Brain pericyte (primary cell): Measurements from ENCODE around the gene KCNMA1.

ENCODE experiments used
- DNase-seq: peaks from one replicate; pipeline ENCODE4 v3.0.0-alpha.2; 2012; ENCODE audit warnings: low read depth, low spot score

KCNMA1 gene

DNA sequence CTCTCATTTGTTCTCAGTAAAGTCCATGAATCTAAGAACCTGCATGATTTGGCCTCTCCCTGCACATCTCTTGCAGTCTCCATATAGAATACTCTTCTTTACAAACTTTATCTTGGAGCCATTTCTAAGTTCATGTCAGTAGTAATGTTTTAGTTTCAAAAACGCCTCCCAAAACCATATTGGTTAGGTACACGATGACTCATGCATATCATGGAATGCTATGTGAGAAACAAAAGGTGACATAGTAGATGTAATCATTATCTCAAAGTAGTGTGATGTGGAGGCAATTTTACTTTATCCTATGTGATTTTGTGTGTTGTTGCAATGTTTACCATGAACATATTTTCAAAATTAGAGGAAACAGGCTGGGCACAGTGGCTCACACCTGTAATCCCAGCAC lies 520.7 kb downstream of the KCNMA1 start:
- DNase-seq = no peak

DNA sequence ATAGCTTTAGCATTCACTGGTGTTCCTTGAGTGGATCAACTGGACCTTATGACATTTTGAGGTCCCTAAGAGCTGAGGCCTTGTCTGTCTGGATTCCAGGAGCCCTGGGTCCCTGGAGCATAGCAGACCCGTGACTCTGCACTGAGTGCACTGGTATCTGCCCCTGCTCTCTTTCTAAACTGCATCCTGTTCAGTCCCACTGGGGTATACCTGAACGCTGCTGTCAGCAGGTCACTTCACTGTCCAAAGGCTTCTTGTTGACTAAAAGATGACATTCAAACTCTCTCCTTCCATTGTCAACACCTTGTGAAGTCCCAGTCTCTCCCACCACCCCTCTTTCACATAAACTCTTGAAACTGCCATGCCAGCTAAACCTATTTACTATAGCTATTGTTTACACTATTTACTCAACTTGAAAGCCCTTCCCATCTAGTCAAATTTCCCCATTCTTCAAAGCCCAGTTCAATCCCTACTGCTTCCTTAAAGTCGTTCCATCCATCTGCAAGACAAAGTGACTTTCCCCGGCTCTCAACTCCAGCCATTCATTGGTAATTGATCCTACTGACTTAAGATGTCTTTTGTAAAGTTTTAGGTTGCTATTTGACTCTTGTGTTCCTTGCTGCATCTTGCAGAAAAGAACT lies 523.3 kb downstream of the KCNMA1 start:
- DNase-seq = no peak

DNA sequence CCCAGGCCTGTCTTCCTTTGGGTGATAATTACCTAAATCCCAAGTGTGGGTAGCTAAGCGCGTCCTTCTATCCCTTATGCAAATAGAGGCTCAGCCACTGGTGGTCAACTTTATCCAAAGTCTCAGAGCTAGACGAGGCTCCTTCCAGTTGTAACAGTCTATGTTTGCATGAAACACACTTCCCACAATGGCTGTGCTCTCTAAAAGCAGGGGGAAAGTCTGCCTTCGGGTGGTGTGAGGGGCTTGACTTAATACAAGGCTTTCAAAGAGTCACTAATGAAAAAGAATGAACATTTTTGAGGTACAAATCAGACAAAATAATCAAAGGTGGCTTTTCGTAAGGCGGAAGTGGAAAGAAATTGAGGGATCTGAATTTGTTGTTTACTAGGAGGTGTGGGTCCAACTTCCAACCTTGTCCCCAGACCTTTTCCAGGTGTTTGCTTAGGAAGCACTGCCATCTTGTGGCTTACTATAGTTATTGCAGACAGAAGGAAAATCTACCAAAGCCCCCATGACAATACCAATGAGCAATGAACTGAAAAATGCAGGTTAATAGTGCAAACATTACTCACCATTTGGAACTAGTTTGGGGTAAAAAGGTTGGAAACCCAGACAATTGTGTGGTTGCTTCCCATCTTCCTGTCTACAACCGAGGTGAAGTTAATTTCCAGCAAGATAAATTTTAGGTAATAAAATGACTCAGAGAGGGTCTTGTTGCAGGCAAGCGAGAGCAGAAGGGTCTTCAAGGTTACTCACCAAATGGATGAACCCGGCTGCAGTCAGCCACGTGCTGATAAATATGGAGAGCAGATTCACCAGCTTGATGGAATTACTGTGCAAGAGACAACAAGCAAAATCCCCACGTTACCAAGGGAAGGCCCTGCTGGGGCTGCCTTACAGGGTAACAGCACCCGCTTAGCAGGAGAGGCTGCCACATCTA lies 525.7 kb downstream of the KCNMA1 start:
- peak; percentile 24 for DNase-seq

DNA sequence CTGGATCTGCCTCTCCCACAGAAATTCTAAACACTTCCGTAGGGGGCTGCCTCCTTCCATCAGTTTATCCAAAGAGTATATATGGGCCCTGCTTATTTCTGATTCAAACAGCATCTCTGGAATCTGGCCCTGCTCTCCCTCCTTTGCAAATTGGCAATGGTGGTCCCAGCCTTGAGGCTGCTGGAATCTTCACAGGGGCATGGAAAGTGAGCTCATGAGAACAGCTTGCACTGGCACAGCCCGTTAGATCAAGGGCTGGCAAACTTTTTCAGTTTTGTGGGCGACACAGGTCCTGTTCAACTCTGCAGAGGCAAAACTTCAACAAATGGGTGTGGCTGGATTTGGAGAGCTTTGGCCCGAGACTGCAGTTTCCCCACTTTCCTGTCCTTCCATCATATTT lies 526.9 kb downstream of the KCNMA1 start:
- no peak for DNase-seq

DNA sequence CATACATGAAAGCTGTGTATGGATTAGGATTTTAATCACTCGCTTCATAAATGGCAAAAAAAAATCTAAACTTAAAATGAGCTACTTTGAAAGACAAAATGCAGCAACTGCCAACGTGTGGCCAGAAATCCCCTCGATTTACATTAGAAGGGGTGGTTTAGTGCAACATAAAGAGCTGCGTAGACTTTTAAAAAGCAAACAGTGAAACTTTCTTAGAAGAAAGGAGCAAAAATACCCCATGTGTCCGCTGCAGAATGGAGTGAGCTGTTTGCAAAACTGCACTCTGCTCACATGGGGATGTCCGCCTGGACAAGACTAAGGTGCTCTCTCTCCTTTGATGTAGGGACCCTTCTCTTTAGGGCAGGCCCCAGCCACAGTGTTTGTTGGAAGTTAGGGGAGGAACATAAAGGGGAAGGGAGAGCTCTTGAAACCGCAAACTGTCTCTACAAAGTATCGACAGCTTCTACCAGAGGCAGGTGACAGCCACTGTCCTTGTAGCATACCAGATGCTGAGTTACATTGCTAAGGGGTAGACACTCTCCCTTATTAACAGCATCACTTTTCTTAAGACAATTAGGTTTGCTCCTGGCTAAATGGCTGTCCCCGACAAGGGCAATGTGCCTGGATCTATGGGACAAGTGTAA lies 528.1 kb downstream of the KCNMA1 start:
- DNase-seq = no peak

DNA sequence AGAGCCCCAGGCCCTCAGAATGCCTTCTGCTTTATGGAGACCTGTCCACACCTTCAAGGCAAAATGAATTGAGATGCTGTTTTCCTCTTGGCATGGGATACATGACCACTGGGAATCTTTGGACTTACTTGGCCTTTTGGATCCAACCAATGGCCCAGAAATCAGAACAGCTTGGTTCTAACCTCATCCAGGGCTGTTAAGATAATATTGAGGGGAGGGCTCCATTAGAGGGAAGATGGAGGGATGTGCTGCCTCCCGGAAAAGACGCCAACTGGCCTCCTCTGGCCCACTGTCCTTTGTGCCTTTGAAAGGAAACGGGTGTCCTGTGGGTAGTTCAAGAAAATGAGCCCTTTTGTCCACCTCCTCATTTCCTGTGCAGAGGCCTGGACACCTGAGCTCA lies 530.9 kb downstream of the KCNMA1 start:
- DNase-seq = no peak

DNA sequence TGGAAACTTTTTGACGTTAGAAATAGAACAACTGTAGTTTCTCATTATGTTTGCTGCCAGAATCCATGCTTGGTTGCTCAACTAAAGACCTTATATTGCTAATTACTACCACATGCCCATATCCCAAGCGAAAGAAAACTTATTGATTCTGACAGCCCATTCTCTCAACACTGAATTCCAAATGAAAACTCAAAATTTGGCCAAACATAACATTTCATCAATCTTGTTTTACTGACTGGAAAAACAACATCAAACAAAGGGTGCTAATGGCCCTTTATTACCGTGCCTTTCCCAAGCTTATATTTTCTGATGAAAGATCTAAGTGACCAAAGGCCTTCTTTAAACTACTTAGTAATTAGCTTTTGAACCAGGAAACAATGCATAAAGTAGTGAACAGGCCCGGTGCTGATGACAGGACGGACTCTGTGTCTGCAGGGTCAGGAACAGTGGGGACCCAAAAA lies 531.8 kb downstream of the KCNMA1 start:
- DNase-seq = no peak

DNA sequence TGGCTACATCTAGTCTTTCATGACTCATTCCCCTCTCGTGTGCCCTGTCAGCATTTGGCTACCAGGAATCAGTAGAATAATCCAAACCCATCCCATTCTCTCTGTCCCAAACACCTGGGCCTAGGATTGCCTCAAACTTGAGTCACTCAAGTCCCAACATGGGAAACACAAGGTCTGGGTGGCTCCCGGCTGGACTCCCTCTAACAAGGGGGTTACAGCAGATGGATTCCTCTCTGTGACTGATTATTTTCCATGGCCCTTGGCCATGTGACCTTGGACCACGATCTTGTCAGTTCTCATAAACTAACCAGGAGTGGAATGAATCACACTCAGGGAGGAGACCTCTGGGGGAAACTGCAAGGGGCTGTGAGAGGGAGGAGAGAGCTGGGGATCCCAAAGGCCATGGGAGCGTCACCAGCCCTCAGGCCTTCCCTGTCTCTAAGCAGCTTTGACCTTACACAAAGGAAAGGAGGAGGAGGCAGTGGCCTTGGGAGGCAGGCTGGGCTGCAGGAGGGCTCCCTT lies 533.1 kb downstream of the KCNMA1 start:
- peak; percentile 81 for DNase-seq

DNA sequence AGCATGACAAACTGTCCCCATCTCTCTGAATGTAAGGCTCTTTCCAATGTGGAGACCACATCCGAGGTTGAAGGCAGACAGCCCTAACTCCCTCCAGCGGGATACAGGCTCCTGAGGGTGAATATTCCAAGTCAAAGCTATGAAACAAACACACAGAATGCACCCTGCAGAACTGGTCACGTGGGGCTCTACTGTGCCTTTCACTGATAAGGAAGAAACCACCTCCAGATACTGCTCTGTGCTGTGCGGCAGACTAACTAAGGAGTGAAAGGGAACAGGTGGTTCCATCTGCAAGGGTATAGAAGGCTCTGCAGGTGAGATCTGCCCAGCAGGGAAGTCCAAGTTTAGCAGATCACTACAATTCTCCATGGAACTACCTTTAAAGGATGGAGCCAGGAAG lies 534.4 kb downstream of the KCNMA1 start:
- DNase-seq = no peak

DNA sequence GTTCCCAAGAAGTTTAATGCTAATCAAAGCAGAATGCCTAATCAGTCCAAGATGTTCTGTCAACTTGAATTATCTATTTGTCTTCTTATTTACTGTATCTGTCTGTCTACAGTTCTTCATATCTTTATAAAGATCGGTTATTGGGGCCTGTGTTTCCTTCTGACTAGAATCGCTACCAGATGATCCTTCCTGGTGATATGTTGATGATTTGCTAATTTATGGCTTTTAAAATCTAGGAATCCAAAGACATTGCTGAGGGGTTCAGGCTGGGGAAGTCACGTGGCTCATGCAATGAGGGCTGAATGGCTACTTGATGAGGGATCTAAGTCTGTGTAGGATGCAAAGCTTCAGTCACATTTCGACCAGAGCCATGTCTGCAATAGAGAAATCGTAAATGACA lies 536.3 kb downstream of the KCNMA1 start:
- no peak for DNase-seq

DNA sequence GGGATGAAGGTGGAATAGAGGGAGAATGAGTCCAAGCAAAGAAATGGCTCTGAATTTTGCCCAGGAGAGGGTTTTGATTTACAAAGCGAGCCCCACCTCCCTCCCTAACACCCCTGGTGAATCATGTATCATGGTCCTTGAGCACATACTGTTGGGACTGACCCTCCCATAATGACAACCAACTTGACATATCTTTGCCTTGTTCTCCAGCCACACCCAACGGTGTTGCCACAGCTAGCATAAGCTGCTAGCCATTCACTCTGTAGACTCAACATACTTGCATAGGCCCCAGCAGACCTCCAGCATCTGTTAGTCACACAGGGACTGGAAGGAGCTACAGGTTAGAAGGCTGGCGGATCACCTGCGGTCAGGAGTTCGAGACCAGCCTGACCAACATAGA lies 538.5 kb downstream of the KCNMA1 start:
- no peak for DNase-seq

DNA sequence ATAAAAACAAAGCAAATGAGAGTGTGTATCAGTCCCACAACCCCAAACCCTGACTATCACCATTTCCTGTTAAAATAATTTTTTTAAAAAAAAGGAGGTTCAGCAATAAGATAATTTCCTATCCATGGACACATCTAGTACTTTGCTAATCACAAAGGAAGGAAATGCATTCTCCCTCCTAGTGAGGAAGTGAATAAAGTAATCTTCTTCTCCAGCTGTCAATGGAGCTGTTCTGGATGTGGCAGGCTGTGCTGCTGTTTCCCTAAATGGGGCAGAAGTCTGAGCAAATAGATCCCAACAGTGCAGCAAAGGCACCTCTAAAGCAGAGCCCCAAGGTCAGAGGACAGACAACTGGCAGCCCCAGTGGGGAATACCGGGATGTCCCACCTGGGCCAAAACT lies 540.0 kb downstream of the KCNMA1 start:
- no peak for DNase-seq

DNA sequence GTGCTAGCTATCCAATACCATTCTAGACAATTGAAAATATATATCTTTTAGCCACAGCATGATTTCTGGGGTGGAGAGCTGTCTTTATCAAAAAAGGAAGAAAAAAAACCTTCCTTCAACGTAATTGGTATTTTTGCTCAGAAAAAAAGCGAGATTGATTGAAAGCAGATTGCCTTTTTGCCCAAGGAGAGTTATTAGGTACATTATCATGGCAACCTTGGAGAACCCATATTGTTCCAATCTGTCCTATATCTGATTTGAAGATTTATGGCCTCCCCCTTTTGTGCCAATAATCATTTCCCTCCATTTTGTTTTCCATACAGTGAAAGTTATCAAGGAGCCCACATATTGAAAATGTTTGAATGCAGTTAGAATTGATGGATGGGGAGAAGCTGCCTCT lies 544.5 kb downstream of the KCNMA1 start:
- no peak for DNase-seq

DNA sequence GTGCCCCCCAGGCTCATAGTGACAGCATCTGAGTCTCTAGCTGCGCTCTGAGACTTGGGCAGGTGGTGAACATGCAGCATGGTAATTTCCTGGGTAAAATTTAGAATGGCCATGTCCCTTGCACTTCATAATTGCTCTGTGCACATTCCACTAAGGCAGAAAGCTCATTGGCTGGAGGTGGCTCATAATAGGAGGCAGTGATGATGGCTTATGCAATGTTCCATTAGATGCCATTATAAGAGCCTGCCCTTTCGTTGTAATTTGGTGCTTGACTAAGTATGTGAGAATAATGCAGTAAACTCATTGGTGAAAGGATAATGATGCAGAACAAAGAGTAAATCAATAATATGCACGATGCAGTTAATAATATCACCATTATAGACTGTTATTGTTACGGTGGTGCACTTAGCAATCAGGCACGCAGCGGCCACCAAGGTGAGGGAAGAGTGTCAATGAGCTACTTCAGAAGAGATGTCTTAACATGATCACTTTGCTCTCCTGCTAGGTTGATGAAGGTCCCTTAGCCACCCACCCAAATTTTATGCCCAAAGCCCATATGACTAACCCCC lies 545.9 kb downstream of the KCNMA1 start:
- DNase-seq = no peak

DNA sequence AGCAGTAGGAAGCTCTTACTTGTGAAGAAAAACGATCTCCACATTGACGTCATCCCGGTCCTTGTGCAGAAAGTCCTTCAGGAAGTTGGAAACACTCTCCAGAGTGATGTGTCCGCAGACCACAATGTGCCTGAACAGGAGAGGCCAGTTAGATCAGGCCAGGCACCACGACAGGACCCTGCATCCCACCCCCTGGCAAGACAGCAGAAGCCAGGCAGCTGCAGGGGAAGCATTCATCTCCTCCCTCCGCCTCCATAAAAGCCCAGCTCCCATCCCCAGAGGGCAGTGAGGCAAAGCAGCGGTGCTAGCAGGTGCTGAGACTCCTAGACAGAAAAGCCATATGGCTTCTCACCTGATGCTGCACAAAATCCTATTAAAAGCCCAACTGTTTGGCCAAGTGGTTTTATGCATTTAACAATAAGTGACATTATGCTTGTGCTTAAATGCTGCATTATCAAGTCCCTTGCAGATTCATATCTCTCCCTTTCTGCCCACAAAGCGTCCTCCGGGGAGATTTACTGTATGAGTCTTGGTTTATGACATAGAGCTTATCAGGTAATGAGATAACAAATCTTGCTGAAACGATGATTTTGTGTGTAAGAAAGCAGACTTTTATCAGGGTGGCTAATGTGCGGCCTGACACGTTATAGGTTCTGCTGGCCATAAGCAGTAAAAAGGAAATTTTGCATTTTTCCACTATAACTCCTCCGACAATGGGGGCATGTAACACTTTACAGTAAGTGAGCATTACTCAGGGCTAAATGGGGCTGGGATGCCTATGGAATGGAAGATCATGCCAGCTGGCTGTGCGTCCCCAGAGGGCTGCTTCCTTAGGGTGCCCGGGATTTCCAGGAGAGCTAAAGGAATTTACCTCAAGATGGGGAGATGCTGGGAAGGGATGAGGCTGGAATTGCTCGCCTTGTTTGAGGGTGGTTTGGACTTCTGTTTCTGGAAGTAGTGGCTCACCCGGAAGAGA lies 546.9 kb downstream of the KCNMA1 start:
- no peak for DNase-seq

DNA sequence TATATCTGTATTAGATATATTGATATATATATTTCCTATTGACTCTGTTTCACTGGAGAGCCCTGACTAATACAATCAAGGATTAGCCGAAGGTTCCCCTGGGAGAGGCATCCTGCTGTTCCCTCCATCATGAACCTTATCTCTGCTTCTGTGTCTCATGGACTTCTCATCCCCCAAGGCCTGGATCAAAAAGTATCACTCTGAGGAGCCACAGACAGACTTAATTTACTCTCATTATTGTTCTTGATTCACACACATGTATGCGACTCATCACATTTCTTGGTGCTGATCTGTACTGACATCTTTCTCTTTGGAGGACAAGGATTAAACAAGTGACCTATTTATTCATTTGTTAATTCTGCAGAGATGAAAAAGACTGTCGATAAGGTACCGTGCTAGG lies 550.2 kb downstream of the KCNMA1 start:
- no peak for DNase-seq

DNA sequence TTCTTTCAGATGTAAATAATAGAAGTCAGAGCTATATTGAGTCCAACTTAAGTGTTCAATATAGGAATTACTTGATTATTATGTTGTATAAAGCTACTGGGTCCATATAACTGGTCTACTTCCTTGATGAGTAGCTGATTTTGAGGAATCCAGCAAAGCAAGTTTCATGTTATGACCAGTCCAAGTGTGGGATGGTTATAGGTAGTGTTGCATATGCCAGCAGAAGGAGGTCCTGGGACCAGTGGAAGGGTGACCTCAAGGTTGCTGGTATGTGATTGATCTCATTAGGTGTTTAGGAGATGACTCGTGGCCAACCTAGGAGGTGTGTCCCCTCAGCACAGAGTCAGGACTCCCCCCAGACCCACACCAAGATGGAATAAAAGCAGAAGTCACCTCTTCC lies 551.5 kb downstream of the KCNMA1 start:
- no peak for DNase-seq

DNA sequence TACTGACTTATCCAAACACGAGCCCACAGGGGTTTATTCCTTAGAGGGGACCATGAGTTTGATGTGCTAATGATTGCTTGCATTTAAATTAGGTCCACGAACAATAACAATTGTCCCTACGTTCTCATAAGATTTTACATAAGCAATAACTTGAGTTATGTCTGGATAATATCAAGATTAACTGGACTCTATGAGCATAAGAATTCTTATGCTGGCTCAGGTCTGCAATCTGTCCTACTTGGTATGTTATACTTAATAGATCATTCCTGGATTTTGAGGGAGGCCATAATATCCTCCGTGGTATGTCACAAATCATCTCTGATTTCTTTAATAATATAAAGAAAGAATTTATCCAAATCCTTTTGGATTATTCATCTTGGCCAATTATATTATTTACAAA lies 552.3 kb downstream of the KCNMA1 start:
- no peak for DNase-seq

DNA sequence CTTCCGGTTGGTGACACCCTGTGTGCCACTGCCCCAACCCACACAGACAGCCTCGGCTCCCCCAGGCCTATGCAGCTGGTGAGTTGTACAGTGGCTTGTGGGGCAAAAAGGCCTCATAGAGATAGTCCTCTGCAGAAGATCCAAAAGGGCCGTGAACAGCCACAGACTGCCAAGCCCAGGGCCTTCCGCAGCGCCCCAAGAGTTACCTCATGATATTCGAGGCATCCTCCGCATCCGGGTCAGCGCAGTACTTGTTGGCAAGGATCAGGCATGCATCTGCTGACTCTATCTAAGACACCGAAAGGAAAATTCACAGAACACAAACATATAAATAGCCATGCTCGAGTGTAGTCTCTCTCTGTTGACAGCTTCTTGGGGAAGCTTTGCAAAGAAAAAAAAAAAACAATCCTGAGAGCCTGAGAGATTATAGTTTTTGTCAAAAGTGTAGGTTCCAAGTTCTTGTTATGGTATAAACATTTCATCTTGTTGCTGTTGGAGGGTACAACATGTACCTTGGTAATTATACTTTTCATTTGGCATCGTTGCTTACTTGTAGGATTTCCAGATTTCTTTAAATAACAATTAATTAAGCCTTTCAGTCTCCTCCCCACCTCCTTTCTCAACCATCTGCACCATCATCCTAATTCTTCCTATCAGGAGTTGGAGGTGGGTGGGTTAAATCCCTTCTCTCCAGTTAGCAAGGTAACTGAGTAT lies 553.0 kb downstream of the KCNMA1 start:
- DNase-seq = no peak

DNA sequence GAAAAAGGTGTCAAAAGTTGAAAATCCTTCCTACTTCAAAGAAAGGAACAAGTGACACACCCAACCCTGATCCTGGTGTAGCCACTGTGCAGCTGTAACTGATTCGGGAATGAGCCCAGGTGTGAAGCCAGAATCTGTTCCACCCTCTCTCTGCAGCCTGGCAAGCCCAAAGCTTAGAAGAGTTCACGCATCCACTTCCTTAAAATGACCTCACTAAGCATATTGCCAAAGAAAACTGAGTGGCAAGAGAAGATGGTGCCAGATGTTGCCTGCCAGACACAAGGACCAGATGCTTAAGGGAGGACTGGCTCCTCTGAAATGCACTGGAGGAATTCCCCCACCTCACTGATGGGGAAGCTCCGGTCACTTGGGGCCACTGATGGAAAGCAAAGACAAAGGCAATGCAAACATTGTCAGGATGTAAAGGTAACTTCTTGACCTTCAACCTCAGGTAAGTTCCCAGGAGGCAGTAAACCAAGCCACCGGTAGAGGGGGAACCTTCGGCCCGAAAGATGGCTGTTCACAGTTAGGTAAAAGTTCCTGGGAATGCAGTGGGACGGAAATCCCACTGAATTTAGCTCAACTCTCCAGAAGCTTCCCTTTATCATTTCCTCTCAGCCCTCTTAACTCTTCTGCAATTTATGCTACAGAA lies 554.9 kb downstream of the KCNMA1 start:
- DNase-seq = no peak
